ENCODE measurements around the gene KDM1B. TPM values are rescaled to one million over a fixed set of nuclear protein-coding genes. Genes with fewer than 3 reads are reported as not detected.

Gene KDM1B
- total and polyA plus RNA-seq, 5 donors from 2014 or later: 0.94 to 13.1 (median 3.2) TPM

GRCh38 chr6:18151801-18152200 lies 3.4 kb upstream of the KDM1B start:
- peaks cover 17% of the 10 kb centered on the region for H3K36me3 ChIP-seq (ENCODE audit: control insufficient read depth, insufficient read depth, low read length)
- peaks cover 31% of the 10 kb centered on the region for H3K4me1 ChIP-seq (ENCODE audit: control insufficient read depth, insufficient read depth, low read length, poor library complexity, severe bottlenecking)
- DNase-seq (no peak), ATAC-seq (ENCODE audit: low read depth in 2 of 2) (no peak)
- no peak overlapping the region for H3K4me3 Mint-ChIP-seq
- H3K9me3 Mint-ChIP-seq: no peaks in the 10 kb centered on the region
- H3K4me3 ChIP-seq (ENCODE audit: low read depth, low read length): no peak overlapping the region
- peaks cover 33% of the 10 kb centered on the region for H3K36me3 Mint-ChIP-seq
- peaks cover 10 to 43% (median 32%) of the 10 kb centered on the region in 4 donors for H3K4me1 Mint-ChIP-seq
- no peaks in the 10 kb centered on the region for H3K27me3 ChIP-seq (ENCODE audit: control insufficient read depth, insufficient read depth, low read length)
- H3K9me3 ChIP-seq (ENCODE audit: control insufficient read depth in 2 of 2, low read length in 2 of 2): no peaks in the 10 kb centered on the region
- H3K27ac Mint-ChIP-seq: no peak overlapping the region
- no peak overlapping the region for H3K27ac ChIP-seq (ENCODE audit: insufficient read depth, low read length, poor library complexity, severe bottlenecking)
- H3K27me3 Mint-ChIP-seq: no peaks in the 10 kb centered on the region

- H3K4me1 Mint-ChIP-seq: peaks cover 10 to 47% (median 32%) of the 10 kb centered on the region in 4 donors
- DNase-seq (no peak), ATAC-seq (ENCODE audit: low read depth in 2 of 2) (no peak)
- Histone ChIP-seq H3K9me3 (ENCODE audit: control insufficient read depth in 2 of 2, low read length in 2 of 2) (no peaks in the 10 kb centered on the region), H3K27me3 (ENCODE audit: control insufficient read depth, insufficient read depth, low read length) (no peaks in the 10 kb centered on the region), H3K4me1 (ENCODE audit: control insufficient read depth, insufficient read depth, low read length, poor library complexity, severe bottlenecking) (peaks cover 31% of the 10 kb centered on the region), H3K27ac (ENCODE audit: insufficient read depth, low read length, poor library complexity, severe bottlenecking) (peak overlapping the region; percentile 45), H3K36me3 (ENCODE audit: control insufficient read depth, insufficient read depth, low read length) (peaks cover 5% of the 10 kb centered on the region), H3K4me3 (ENCODE audit: low read depth, low read length) (peak overlapping the region; percentile 99)
- H3K36me3 Mint-ChIP-seq: peaks cover 23% of the 10 kb centered on the region
- peak overlapping the region in 3 of 4 donors; percentile 69 to 99 (median 96) for H3K4me3 Mint-ChIP-seq
- peak overlapping the region in 1 of 3 donors; percentile 88 for H3K27ac Mint-ChIP-seq
- H3K9me3 Mint-ChIP-seq: no peaks in the 10 kb centered on the region
- H3K27me3 Mint-ChIP-seq: no peaks in the 10 kb centered on the region
These were observed 1.9 kb upstream of the KDM1B start for GRCh38 chr6:18153311-18153703.

GRCh38 chr6:18154507-18155149 lies 594 bp upstream of the KDM1B start, which contains the start of gene TPMT:
Gene TPMT, minus strand, starts transcription at chr6:18155077. Its CDS starts 5,950 bp downstream, at chr6:18149127.
- H3K4me3 Mint-ChIP-seq: peak within 1 kb of the TSS; percentile 96 to 99 (median 98)
- H3K27ac Mint-ChIP-seq: peak within 1 kb of the TSS; percentile 96 to 99 (median 99)
- H3K9me3 Mint-ChIP-seq: no peaks in the 10 kb centered on the region
- DNase-seq: peak in 1 of 3 donors; percentile 7
- Histone ChIP-seq H3K4me1 (ENCODE audit: control insufficient read depth, insufficient read depth, low read length, poor library complexity, severe bottlenecking) (peaks cover 31% of the 10 kb centered on the region), H3K4me3 (ENCODE audit: low read depth, low read length) (peak within 1 kb of the TSS; percentile 99), H3K36me3 (ENCODE audit: control insufficient read depth, insufficient read depth, low read length) (peaks cover under 1% of the 10 kb centered on the region), H3K27ac (ENCODE audit: insufficient read depth, low read length, poor library complexity, severe bottlenecking) (peak within 1 kb of the TSS; percentile 91), H3K27me3 (ENCODE audit: control insufficient read depth, insufficient read depth, low read length) (no peaks in the 10 kb centered on the region), H3K9me3 (ENCODE audit: control insufficient read depth in 2 of 2, low read length in 2 of 2) (no peaks in the 10 kb centered on the region)
- no peaks in the 10 kb centered on the region for H3K27me3 Mint-ChIP-seq
- peaks cover 20% of the 10 kb centered on the region for H3K36me3 Mint-ChIP-seq
- no peak for ATAC-seq (ENCODE audit: low read depth in 2 of 2)
- peaks cover 14 to 58% (median 39%) of the 10 kb centered on the region in 4 donors for H3K4me1 Mint-ChIP-seq

GRCh38 chr6:18155864-18156421 lies 721 bp downstream of the KDM1B start:
- H3K27ac Mint-ChIP-seq: peak overlapping the region; percentile 85 to 92 (median 88)
- no peaks in the 10 kb centered on the region for H3K9me3 Mint-ChIP-seq
- DNase-seq (peak in 2 of 3 donors; percentile 36 to 55), ATAC-seq (ENCODE audit: low read depth in 2 of 2) (peak in 1 of 2 donors; percentile 0)
- H3K4me3 ChIP-seq (ENCODE audit: low read depth, low read length): peak overlapping the region; percentile 71
- H3K36me3 Mint-ChIP-seq: peaks cover 17% of the 10 kb centered on the region
- peak overlapping the region; percentile 96 to 99 (median 98) for H3K4me3 Mint-ChIP-seq
- no peaks in the 10 kb centered on the region for H3K27me3 ChIP-seq (ENCODE audit: control insufficient read depth, insufficient read depth, low read length)
- no peaks in the 10 kb centered on the region for H3K27me3 Mint-ChIP-seq
- peak overlapping the region; percentile 91 for H3K27ac ChIP-seq (ENCODE audit: insufficient read depth, low read length, poor library complexity, severe bottlenecking)
- no peaks in the 10 kb centered on the region for H3K9me3 ChIP-seq (ENCODE audit: control insufficient read depth in 2 of 2, low read length in 2 of 2)
- peaks cover 31% of the 10 kb centered on the region for H3K4me1 ChIP-seq (ENCODE audit: control insufficient read depth, insufficient read depth, low read length, poor library complexity, severe bottlenecking)
- H3K36me3 ChIP-seq (ENCODE audit: control insufficient read depth, insufficient read depth, low read length): peaks cover 13% of the 10 kb centered on the region
- peaks cover 18 to 54% (median 43%) of the 10 kb centered on the region in 4 donors for H3K4me1 Mint-ChIP-seq

- DNase-seq (peak in 1 of 3 donors; percentile 23), ATAC-seq (ENCODE audit: low read depth in 2 of 2) (no peak)
- H3K4me3 ChIP-seq (ENCODE audit: low read depth, low read length): no peak overlapping the region
- H3K27ac ChIP-seq (ENCODE audit: insufficient read depth, low read length, poor library complexity, severe bottlenecking): no peak overlapping the region
- H3K4me1 Mint-ChIP-seq: peaks cover 21 to 30% (median 28%) of the 10 kb centered on the region in 4 donors
- H3K9me3 Mint-ChIP-seq: no peaks in the 10 kb centered on the region
- peaks cover 49% of the 10 kb centered on the region for H3K36me3 ChIP-seq (ENCODE audit: control insufficient read depth, insufficient read depth, low read length)
- no peaks in the 10 kb centered on the region for H3K9me3 ChIP-seq (ENCODE audit: control insufficient read depth in 2 of 2, low read length in 2 of 2)
- H3K4me1 ChIP-seq (ENCODE audit: control insufficient read depth, insufficient read depth, low read length, poor library complexity, severe bottlenecking): peaks cover 5% of the 10 kb centered on the region
- H3K27me3 Mint-ChIP-seq: no peaks in the 10 kb centered on the region
- peaks cover 38% of the 10 kb centered on the region for H3K36me3 Mint-ChIP-seq
- H3K27ac Mint-ChIP-seq: peak overlapping the region in 1 of 3 donors; percentile 55
- H3K27me3 ChIP-seq (ENCODE audit: control insufficient read depth, insufficient read depth, low read length): no peaks in the 10 kb centered on the region
- H3K4me3 Mint-ChIP-seq: peak overlapping the region in 1 of 4 donors; percentile 2
These were observed 5.7 kb downstream of the KDM1B start for GRCh38 chr6:18160911-18161310.

- Histone ChIP-seq H3K36me3 (ENCODE audit: control insufficient read depth, insufficient read depth, low read length) (peaks cover 53% of the 10 kb centered on the region), H3K4me3 (ENCODE audit: low read depth, low read length) (no peak overlapping the region)
These were observed 6.2 kb downstream of the KDM1B start for GRCh38 chr6:18161431-18161830.

GRCh38 chr6:18162401-18162800 lies 7.2 kb downstream of the KDM1B start:
- no peaks in the 10 kb centered on the region for H3K9me3 ChIP-seq (ENCODE audit: control insufficient read depth in 2 of 2, low read length in 2 of 2)
- Mint-ChIP-seq H3K9me3 (no peaks in the 10 kb centered on the region), H3K27ac (no peak overlapping the region), H3K36me3 (peaks cover 38% of the 10 kb centered on the region), H3K4me1 (peaks cover 17 to 24% (median 21%) of the 10 kb centered on the region in 4 donors), H3K27me3 (no peaks in the 10 kb centered on the region), H3K4me3 (no peak overlapping the region)
- H3K4me1 ChIP-seq (ENCODE audit: control insufficient read depth, insufficient read depth, low read length, poor library complexity, severe bottlenecking): no peaks in the 10 kb centered on the region
- H3K27ac ChIP-seq (ENCODE audit: insufficient read depth, low read length, poor library complexity, severe bottlenecking): no peak overlapping the region
- DNase-seq: no peak
- H3K27me3 ChIP-seq (ENCODE audit: control insufficient read depth, insufficient read depth, low read length): no peaks in the 10 kb centered on the region
- peaks cover 59% of the 10 kb centered on the region for H3K36me3 ChIP-seq (ENCODE audit: control insufficient read depth, insufficient read depth, low read length)
- no peak overlapping the region for H3K4me3 ChIP-seq (ENCODE audit: low read depth, low read length)
- ATAC-seq (ENCODE audit: low read depth in 2 of 2): no peak

More at GRCh38 chr6:18161431-18161830, 6.2 kb downstream of the KDM1B start:
- Mint-ChIP-seq H3K9me3 (no peaks in the 10 kb centered on the region), H3K36me3 (peaks cover 38% of the 10 kb centered on the region), H3K4me1 (peaks cover 17 to 25% (median 23%) of the 10 kb centered on the region in 4 donors), H3K4me3 (peak overlapping the region in 2 of 4 donors; percentile 2 to 6), H3K27me3 (no peaks in the 10 kb centered on the region), H3K27ac (peak overlapping the region in 2 of 3 donors; percentile 3 to 55)
- Histone ChIP-seq H3K27ac (ENCODE audit: insufficient read depth, low read length, poor library complexity, severe bottlenecking) (no peak overlapping the region), H3K9me3 (ENCODE audit: control insufficient read depth in 2 of 2, low read length in 2 of 2) (no peaks in the 10 kb centered on the region), H3K27me3 (ENCODE audit: control insufficient read depth, insufficient read depth, low read length) (no peaks in the 10 kb centered on the region), H3K4me1 (ENCODE audit: control insufficient read depth, insufficient read depth, low read length, poor library complexity, severe bottlenecking) (no peaks in the 10 kb centered on the region)
- ATAC-seq (ENCODE audit: low read depth in 2 of 2) (no peak), DNase-seq (no peak)
